Measurements from ENCODE around the gene HCFC2. TPM values are rescaled to one million over a fixed set of nuclear protein-coding genes. Genes with fewer than 3 reads are reported as not detected.
"Not testable (repeated sequence)": the region's sequence is repeated elsewhere in the genome, so short reads cannot be mapped to it uniquely, and the experiment has no call there.

The HCFC2 gene
- total RNA-seq, 4 donors from 2014 or later = 11.2 to 32.5 (median 15.9) TPM

DNA sequence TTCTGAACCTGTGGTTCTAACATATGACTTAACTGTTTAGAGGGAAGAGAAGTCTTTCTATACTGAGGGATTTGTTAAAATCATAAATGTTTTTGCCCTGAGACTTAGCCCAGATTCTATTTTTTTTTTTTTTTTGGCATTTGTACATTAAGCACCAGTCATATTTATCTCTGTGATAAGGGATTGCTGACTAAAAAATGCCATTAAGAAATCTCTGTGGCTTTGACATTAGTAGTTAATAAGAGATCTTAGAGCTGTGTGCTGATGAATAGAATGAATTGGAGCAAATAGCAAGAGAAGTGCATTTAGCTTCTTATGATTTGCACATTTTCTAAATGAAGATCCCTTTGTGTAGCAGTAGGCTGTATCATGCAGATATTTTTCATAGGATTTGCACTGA, 41.1 kb downstream of the HCFC2 start:
- peak; percentile 66 for ATAC-seq (ENCODE audit: low FRiP score)
- no peak for DNase-seq (ENCODE audit: low spot score)
- TF ChIP-seq, protein P1, sequence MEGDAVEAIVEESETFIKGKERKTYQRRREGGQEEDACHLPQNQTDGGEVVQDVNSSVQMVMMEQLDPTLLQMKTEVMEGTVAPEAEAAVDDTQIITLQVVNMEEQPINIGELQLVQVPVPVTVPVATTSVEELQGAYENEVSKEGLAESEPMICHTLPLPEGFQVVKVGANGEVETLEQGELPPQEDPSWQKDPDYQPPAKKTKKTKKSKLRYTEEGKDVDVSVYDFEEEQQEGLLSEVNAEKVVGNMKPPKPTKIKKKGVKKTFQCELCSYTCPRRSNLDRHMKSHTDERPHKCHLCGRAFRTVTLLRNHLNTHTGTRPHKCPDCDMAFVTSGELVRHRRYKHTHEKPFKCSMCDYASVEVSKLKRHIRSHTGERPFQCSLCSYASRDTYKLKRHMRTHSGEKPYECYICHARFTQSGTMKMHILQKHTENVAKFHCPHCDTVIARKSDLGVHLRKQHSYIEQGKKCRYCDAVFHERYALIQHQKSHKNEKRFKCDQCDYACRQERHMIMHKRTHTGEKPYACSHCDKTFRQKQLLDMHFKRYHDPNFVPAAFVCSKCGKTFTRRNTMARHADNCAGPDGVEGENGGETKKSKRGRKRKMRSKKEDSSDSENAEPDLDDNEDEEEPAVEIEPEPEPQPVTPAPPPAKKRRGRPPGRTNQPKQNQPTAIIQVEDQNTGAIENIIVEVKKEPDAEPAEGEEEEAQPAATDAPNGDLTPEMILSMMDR (IDR thresholded peaks at IDR 0.05) = no peak

DNA sequence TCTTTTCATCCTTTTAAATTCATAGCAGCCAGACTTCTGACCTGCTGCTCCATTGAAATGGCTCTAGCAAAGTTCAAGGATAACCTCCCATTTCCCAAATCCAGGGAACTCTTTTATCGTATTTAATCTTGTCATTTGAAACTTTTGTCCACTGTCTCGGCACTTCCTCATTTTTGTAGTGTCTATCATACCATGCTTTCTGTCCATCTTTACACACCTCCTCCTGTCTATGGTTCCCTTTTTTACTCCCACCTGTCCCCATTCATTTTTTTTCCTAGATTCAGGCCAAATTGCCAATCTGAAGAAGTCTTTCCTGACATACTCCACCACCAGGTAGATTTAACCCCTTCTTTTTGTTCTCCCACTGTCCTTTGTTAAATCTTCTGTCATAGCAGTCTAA, 42.6 kb downstream of the HCFC2 start:
- no peak for ATAC-seq (ENCODE audit: low FRiP score)
- no peak for DNase-seq (ENCODE audit: low spot score)
- TF ChIP-seq, protein P1 (IDR thresholded peaks at IDR 0.05) = no peak

DNA sequence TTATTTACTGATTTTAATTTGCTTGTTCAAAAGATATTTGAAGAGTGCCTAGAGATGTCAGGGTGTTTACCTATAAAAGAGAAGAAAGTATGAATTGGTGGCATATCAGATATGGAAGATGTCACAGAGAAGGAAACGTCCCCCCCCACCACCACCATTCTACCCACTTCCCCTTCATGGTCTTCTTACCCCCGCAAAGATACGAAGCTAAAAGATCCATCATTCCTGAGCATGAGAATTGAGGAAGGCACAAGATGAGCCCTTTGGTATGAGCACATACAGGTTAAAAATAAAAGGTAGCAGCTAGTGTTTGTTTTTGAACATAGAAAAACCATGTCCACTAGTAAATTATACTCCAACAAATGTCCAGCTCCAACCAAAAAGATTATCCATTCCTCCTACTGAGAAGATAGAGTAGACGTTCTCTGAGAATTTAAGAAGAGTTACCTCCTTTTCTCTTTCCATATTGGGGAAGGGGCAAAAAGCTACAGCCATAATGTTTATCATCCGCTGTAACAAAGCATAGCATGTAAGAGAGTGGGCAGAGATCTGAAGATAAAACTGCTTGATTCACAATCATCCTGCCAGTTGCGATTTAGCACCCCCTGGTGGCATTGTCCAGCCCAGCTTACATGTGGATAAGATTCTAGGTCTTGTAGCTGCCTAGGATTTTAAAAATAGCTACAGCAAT, 44.6 kb downstream of the HCFC2 start:
- TF ChIP-seq, protein P1 (IDR thresholded peaks at IDR 0.05) = peak in 1 of 3 donors; percentile 27
- ATAC-seq (ENCODE audit: low FRiP score) (peak; percentile 71), DNase-seq (ENCODE audit: low spot score) (peak; percentile 90)

DNA sequence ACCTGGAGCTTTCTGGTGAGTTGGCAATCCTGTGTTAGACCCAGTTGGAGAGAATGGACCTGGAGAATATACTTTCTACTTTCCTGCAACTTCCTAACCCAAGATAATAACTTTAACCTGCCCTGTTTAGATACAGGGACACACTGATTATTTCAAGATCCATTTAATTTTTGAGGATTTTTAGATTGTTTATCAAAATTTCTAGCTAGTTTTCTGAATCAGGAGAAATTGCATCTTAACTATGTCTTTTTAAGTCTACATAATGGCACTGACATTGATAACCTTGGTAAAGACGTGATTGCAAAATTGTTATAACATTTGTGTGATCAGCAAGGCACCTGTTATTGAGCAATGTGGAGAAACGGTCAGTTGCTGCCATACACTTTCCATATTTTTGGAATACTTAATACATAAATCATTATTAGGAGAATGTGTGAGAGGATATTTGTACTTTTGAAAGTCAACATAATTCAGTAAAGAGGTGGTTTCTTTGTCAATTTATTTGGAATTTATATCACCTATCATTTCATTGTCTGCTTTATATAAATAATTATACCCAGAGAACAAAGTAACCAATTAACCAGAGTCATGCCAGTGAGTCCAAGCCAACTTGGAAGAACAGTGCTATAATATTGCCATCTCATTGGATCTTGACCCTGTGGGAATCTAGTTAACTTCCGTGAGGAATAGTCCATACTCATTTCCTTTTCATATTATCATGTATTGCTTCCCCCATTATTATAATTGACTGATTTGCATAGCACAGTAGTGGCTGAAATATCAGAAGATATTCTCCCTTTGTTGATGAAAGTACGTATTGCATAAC, 45.3 kb downstream of the HCFC2 start:
- TF ChIP-seq, protein P1 (IDR thresholded peaks at IDR 0.05) = no peak
- ATAC-seq (ENCODE audit: low FRiP score) = no peak
- no peak for DNase-seq (ENCODE audit: low spot score)

DNA sequence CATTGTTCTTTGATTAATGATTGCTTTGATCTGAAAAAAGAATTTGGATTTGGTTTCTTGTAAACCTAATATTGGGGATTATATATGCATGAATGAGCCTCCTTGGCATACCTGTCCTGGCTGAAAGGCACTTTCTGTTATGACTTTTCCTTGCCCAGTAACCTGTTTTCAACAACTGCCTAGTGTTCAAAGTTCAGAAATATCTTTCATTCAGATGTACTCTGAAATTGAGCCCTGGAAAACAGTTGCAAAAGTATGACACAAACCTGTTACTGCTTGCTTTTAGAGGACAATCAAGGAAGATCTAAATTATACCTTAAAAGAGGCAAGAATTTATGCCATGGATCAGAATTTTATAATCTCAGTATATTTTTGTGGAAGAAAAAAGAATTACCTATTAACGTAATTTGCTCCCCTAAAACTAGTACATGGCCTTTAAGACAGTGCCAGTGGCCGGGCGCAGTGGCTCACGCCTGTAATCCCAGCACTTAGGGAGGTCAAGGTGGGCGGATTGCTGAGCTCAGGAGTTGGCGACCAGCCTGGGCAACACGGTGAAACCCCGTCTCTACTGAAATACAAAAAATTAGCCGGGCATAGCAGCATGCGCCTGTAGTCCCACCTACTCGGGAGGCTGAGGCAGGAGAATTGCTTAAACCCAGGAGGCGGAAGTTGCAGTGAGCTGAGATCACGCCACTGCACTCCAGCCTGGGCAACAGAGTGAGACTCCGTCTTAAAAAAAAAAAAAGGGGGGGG, 50.7 kb downstream of the HCFC2 start:
- DNase-seq (ENCODE audit: low spot score); ATAC-seq (ENCODE audit: low FRiP score): not testable (repeated sequence)

DNA sequence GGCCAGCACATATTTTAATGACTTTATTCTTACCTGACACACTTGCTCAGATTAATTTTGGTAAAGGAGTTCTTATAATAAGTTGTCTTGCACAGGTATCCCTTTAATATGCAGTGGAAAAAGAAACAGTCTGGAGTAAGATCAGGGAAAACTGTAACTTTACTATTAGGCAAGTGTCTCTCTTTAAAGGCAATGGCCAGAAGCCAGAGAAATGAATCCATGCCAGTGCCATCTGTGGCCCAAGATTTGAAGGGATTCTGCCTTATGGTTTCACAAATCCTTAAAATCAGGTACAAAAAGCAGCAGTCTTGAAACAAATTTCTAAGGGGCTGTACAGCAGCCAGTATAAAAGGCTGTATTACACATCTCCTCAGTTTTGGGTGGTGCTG, 51.2 kb downstream of the HCFC2 start:
- no peak for ATAC-seq (ENCODE audit: low FRiP score)
- DNase-seq (ENCODE audit: low spot score) = no peak
- TF ChIP-seq, protein P1 (IDR thresholded peaks at IDR 0.05) = no peak

DNA sequence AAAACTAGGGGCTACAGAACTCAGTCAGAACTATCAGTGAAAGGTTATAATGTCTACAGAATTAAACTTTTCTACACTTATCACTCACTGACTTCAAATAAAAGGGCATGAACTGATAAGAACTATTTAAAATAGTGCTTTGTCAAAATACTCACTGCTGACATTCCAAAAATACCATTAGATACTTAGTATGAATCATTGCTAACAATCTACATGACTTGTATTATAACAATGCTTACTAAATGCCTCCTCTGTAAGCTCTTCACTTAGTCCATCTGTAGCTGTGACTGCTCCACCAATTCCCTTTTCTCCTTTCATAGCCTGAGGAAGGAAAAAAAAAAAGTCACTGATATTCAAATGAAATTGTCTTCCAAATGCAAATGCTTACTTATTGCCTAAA, 56.7 kb downstream of the HCFC2 start:
- TF ChIP-seq, protein P1 (IDR thresholded peaks at IDR 0.05) = no peak
- ATAC-seq (ENCODE audit: low FRiP score) = peak; percentile 84

More for the DNA sequence above, 56.7 kb downstream of the HCFC2 start:
- DNase-seq (ENCODE audit: low spot score) = no peak
